ENCODE data around the gene AANAT. TPM values are rescaled to one million over a fixed set of nuclear protein-coding genes. Genes with fewer than 3 reads are reported as not detected.

AANAT gene
- total RNA-seq, 1 experiment from 2014 or later = not detected

GRCh38 chr17:76492989-76493501, 25.6 kb downstream of the AANAT start:
- H3K4me2 ChIP-seq = no peak overlapping the region
- H2AFZ ChIP-seq = no peak overlapping the region
- no peaks in the 10 kb centered on the region for H3K9me3 ChIP-seq (ENCODE audit: insufficient read depth, low read depth)
- H3F3A ChIP-seq (ENCODE audit: insufficient read depth, low read depth) = no peaks in the 10 kb centered on the region
- intact Hi-C loops (cut with micrococcal nuclease; ENCODE audit: unreplicated experiment) = no loop called here
- ChIA-PET POLR2A (ENCODE audit: unreplicated experiment) (interaction anchor here (0.6 to 0.7 kb wide), 3 partner anchors 13 to 188 kb away, joined by 3 to 8 read pairs (median 3); no protein-coding TSS in a partner anchor), CTCF (interaction anchor here (0.8 kb wide), 1 partner anchor 224 kb away, joined by 3 read pairs; no protein-coding TSS in a partner anchor)
- H3K4me1 ChIP-seq (replicated peaks; ENCODE audit: insufficient read depth) = no peaks in the 10 kb centered on the region
- no peaks in the 10 kb centered on the region for H3K9me2 ChIP-seq (ENCODE audit: insufficient read depth)
- H3K27me3 ChIP-seq (ENCODE audit: insufficient read depth, low read depth) = no peaks in the 10 kb centered on the region
- no peaks in the 10 kb centered on the region for H3K36me3 ChIP-seq (ENCODE audit: low read depth)
- no peaks in the 10 kb centered on the region for H3K79me2 ChIP-seq (ENCODE audit: low read depth)
- H3K27ac ChIP-seq = no peak overlapping the region
- H3K4me3 ChIP-seq = no peak overlapping the region
- no peak for TF ChIP-seq EZH2 (IDR thresholded peaks at IDR 0.05; ENCODE audit: low read depth)
- TF ChIP-seq CTCF (conservative IDR thresholded peaks at IDR 0.05) = no peak
- no TSS peak for BruUV-seq (replicated peaks)
- peak in 1 of 2 experiments; percentile 50 for DNase-seq
- no peaks in the 10 kb centered on the region for H4K20me1 ChIP-seq (ENCODE audit: insufficient read depth)

DNA sequence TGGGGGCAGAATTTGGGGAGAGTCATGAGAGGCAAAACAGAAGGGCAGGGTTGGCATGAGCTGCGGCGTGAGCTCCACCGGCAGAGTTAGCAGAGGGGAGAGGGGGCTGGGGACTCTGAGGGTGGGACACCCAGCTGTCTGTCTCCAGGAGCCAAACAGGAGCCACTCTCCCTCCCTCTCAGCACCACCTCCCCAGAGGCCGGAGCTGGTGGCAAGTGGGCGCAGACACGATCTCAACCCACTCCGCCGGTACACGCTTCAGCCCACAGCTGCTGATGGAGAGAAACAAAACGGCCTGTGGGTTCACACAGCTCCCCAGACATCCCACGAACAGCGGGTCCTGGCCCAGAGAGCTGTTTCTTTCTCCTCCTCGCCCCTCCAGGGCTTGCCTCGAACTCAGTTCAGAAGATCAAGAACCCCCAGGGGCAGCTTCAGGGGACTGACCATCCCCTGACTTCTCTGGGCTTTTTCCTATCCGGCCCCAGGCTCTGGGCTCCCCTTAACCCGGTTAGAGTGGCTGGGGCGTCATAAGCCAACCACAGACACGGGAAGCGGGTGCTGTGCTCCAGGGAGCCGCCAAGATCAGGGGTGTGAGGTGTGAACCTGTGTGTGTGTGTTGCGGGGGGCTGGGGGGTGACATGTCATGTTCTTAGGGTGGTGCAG, 26.2 kb downstream of the AANAT start:
- H3K4me3 ChIP-seq = no peak overlapping the region
- POLR2A ChIA-PET (ENCODE audit: unreplicated experiment) = interaction anchor here (0.7 kb wide), 1 partner anchor 188 kb away, joined by 8 read pairs; no protein-coding TSS in a partner anchor
- TF ChIP-seq CTCF (conservative IDR thresholded peaks at IDR 0.05) = no peak
- no peak for TF ChIP-seq EZH2 (IDR thresholded peaks at IDR 0.05; ENCODE audit: low read depth)

GRCh38 chr17:76495663-76496400, 28.4 kb downstream of the AANAT start:
- BruUV-seq (replicated peaks) = no TSS peak
- Histone ChIP-seq H3K79me2 (ENCODE audit: low read depth) (no peaks in the 10 kb centered on the region), H3K36me3 (ENCODE audit: low read depth) (no peaks in the 10 kb centered on the region), H3K27me3 (ENCODE audit: insufficient read depth, low read depth) (no peaks in the 10 kb centered on the region), H3F3A (ENCODE audit: insufficient read depth, low read depth) (no peaks in the 10 kb centered on the region), H2AFZ (no peak overlapping the region), H3K9me3 (ENCODE audit: insufficient read depth, low read depth) (no peaks in the 10 kb centered on the region), H4K20me1 (ENCODE audit: insufficient read depth) (no peaks in the 10 kb centered on the region), H3K4me1 (replicated peaks; ENCODE audit: insufficient read depth) (peaks cover 16% of the 10 kb centered on the region; the same call in 1 of the 2 replicates), H3K9me2 (ENCODE audit: insufficient read depth) (no peaks in the 10 kb centered on the region), H3K4me2 (no peak overlapping the region), H3K27ac (no peak overlapping the region), H3K4me3 (no peak overlapping the region)
- CTCF ChIA-PET = no interaction called here
- POLR2A ChIA-PET (ENCODE audit: unreplicated experiment) = no interaction called here
- TF ChIP-seq EZH2 (IDR thresholded peaks at IDR 0.05; ENCODE audit: low read depth) (no peak), CTCF (conservative IDR thresholded peaks at IDR 0.05) (no peak)
- no peak for DNase-seq
- intact Hi-C loops (cut with micrococcal nuclease; ENCODE audit: unreplicated experiment) = no loop called here

More for the DNA sequence above, 26.2 kb downstream of the AANAT start:
- Histone ChIP-seq H3K9me2 (ENCODE audit: insufficient read depth) (no peaks in the 10 kb centered on the region), H3K79me2 (ENCODE audit: low read depth) (no peaks in the 10 kb centered on the region), H3K4me1 (replicated peaks; ENCODE audit: insufficient read depth) (no peaks in the 10 kb centered on the region), H3K27me3 (ENCODE audit: insufficient read depth, low read depth) (no peaks in the 10 kb centered on the region), H2AFZ (no peak overlapping the region), H3F3A (ENCODE audit: insufficient read depth, low read depth) (no peaks in the 10 kb centered on the region), H3K27ac (no peak overlapping the region), H3K9me3 (ENCODE audit: insufficient read depth, low read depth) (no peaks in the 10 kb centered on the region), H3K4me2 (no peak overlapping the region), H4K20me1 (ENCODE audit: insufficient read depth) (no peaks in the 10 kb centered on the region), H3K36me3 (ENCODE audit: low read depth) (no peaks in the 10 kb centered on the region)
- CTCF ChIA-PET = interaction anchor here (0.8 kb wide), 1 partner anchor 223 kb away, joined by 3 read pairs; no protein-coding TSS in a partner anchor
- DNase-seq = no peak
- intact Hi-C loops (cut with micrococcal nuclease; ENCODE audit: unreplicated experiment) = no loop called here
- BruUV-seq (replicated peaks) = no TSS peak

All from PC-9 (cell line).